Measurements from ENCODE around the gene RIBC2. TPM values are rescaled to one million over a fixed set of nuclear protein-coding genes. Genes with fewer than 3 reads are reported as not detected.
A peak's percentile ranks its signal among the peaks of the same experiment; 100 is the strongest.

Gene RIBC2
- total and polyA plus RNA-seq, 7 donors = 1.5 TPM; not detected in 6

DNA sequence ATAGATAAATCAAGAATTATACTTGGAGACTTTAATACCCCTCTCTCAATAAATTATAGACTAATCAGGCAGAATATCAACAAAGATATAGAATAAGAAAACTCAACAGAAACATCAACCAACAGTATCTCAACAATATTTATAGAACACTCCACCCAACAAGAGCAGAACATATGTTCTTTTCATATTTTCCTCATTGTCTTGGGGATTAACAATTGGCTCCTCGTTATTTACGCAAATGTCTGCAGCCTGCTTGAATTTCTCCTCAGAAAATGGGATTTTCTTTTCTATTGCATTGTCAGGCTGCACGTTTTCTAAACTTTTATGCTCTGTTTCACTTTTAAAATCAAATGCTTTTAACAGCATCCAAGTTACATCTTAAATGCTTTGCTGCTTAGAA, 52.1 kb downstream of the RIBC2 start:
- DNase-seq = no peak
- 68 to 77% methylated on average over 3 of the region's 3 CpGs for WGBS, 2 donors
- Histone ChIP-seq H3K27ac (no peak overlapping the region), H3K36me3 (no peaks in the 10 kb centered on the region), H3K9me3 (peaks cover 0 to 5% (median 0%) of the 10 kb centered on the region in 4 donors), H3K4me3 (no peak overlapping the region), H3K27me3 (no peaks in the 10 kb centered on the region), H3K4me1 (no peaks in the 10 kb centered on the region)
- TF ChIP-seq, protein P1, sequence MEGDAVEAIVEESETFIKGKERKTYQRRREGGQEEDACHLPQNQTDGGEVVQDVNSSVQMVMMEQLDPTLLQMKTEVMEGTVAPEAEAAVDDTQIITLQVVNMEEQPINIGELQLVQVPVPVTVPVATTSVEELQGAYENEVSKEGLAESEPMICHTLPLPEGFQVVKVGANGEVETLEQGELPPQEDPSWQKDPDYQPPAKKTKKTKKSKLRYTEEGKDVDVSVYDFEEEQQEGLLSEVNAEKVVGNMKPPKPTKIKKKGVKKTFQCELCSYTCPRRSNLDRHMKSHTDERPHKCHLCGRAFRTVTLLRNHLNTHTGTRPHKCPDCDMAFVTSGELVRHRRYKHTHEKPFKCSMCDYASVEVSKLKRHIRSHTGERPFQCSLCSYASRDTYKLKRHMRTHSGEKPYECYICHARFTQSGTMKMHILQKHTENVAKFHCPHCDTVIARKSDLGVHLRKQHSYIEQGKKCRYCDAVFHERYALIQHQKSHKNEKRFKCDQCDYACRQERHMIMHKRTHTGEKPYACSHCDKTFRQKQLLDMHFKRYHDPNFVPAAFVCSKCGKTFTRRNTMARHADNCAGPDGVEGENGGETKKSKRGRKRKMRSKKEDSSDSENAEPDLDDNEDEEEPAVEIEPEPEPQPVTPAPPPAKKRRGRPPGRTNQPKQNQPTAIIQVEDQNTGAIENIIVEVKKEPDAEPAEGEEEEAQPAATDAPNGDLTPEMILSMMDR (IDR thresholded peaks at IDR 0.05) = no peak
- TF ChIP-seq POLR2A (IDR thresholded peaks at IDR 0.05) = no peak
- TF ChIP-seq POLR2AphosphoS5 (IDR thresholded peaks at IDR 0.05) = no peak
- no peak for TF ChIP-seq EP300 (IDR thresholded peaks at IDR 0.05)
- intact Hi-C loops (cut with DNase I) = no loop called here

GRCh38 chr22:45468872-45469271, 55.4 kb downstream of the RIBC2 start:
- Histone ChIP-seq H3K9me3 (peaks cover 0 to 5% (median 0%) of the 10 kb centered on the region in 4 donors), H3K4me3 (no peak overlapping the region), H3K27me3 (no peaks in the 10 kb centered on the region), H3K27ac (peak overlapping the region in 1 of 4 donors; percentile 26), H3K36me3 (no peaks in the 10 kb centered on the region), H3K4me1 (no peaks in the 10 kb centered on the region)
- no peak for DNase-seq
- TF ChIP-seq POLR2A (IDR thresholded peaks at IDR 0.05) (no peak), POLR2AphosphoS5 (IDR thresholded peaks at IDR 0.05) (no peak), EP300 (IDR thresholded peaks at IDR 0.05) (no peak)
- TF ChIP-seq, protein P1 (IDR thresholded peaks at IDR 0.05) = no peak
- WGBS, 2 donors = 76 to 87% methylated on average over 7 of the region's 7 CpGs
- intact Hi-C loops (cut with DNase I) = no loop called here

DNA sequence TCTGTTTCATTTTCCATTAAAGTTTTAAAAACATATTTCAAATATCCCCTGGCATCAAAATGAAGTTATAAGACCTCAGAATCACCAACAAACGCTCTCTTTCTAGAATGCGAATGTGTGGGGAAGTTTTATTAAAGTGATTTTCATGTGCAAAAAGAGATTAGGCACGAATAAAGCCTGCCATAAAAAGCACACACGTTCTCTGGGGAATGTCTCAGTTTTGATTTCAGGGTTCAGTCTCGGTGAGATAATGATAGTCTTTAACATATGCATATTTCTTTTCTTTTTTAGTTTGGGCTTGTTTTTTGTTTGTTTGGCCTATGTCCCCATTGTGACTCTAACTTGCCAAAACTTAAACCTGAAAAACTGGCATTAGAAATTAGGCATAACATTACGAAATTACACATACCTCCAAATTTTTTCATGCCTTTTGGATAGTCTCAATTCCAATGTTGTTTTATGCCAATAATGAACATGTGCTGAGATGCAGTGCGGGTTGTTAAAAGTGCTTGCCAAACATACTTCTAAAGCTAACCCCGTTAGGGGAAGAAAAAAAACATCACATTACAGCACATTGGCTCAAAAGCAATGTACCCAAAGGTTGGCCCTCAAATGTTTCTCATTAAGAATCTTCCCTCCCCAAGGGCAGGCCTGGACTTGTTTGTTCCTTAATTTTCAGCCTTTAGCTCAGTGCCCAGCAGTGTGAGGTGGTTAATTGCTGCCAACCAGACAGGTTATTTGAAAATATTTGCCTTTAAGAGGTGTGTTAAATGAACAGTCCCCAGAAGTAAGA, 56.0 kb downstream of the RIBC2 start:
- no peaks in the 10 kb centered on the region for H3K27me3 ChIP-seq
- peak overlapping the region in 2 of 4 donors; percentile 24 to 26 for H3K27ac ChIP-seq
- no peaks in the 10 kb centered on the region for H3K4me1 ChIP-seq
- H3K9me3 ChIP-seq = peaks cover 0 to 5% (median 0%) of the 10 kb centered on the region in 4 donors
- intact Hi-C loops (cut with DNase I) = no loop called here
- H3K36me3 ChIP-seq = no peaks in the 10 kb centered on the region
- DNase-seq = peak; percentile 15
- 54 to 67% methylated on average over 8 of the region's 8 CpGs for WGBS, 2 donors
- no peak overlapping the region for H3K4me3 ChIP-seq
- TF ChIP-seq POLR2A (IDR thresholded peaks at IDR 0.05) (no peak), POLR2AphosphoS5 (IDR thresholded peaks at IDR 0.05) (no peak), EP300 (IDR thresholded peaks at IDR 0.05) (no peak)
- TF ChIP-seq, protein P1 (IDR thresholded peaks at IDR 0.05) = no peak

DNA sequence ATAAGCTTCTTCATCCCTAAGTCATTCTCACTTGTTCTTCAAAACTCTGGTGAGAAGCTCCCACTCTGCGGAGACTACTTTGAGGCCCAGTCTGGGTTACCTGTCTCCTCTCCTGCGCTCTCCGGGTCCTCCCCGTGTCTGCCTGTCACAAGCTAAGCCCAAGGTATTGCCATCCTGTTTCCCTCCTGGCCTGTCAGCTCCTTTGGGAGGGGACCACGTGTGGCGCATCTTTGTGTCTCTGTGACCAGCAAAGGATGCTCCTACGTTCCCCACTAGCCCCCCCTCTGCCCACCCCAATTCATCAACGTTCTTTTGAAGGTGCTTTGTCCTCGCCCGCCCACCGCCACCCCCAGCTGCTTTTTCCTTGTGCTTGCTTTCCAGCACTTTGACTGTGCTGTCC, 57.4 kb downstream of the RIBC2 start:
- 84 to 86% methylated on average over 11 of the region's 11 CpGs for WGBS, 2 donors
- intact Hi-C loops (cut with DNase I) = no loop called here
- no peak for TF ChIP-seq POLR2A (IDR thresholded peaks at IDR 0.05)
- no peak for TF ChIP-seq EP300 (IDR thresholded peaks at IDR 0.05)
- TF ChIP-seq, protein P1 (IDR thresholded peaks at IDR 0.05) = no peak
- TF ChIP-seq POLR2AphosphoS5 (IDR thresholded peaks at IDR 0.05) = no peak
- H3K4me3 ChIP-seq = no peak overlapping the region
- H3K9me3 ChIP-seq = peaks cover 0 to 5% (median 0%) of the 10 kb centered on the region in 4 donors
- no peak overlapping the region for H3K27ac ChIP-seq
- no peaks in the 10 kb centered on the region for H3K27me3 ChIP-seq
- peak; percentile 52 for DNase-seq
- H3K4me1 ChIP-seq = no peaks in the 10 kb centered on the region
- H3K36me3 ChIP-seq = no peaks in the 10 kb centered on the region

Data from sigmoid colon (tissue), 7 donors.